ENCODE measurements around the gene STPG1. TPM values are rescaled to one million over a fixed set of nuclear protein-coding genes. Genes with fewer than 3 reads are reported as not detected.

STPG1 gene
- total RNA-seq, 2 donors from 2014 or later: 13.6 to 18.4 TPM

GRCh38 chr1:24353292-24353891, 60.2 kb downstream of the STPG1 start:
- intact Hi-C loops (cut with DNase I): no loop called here
- H3K9ac ChIP-seq (ENCODE audit: low read depth in 2 of 2, low read length in 2 of 2): no peak overlapping the region
- DNase-seq: no peak
- no peaks in the 10 kb centered on the region for H3K4me1 ChIP-seq
- H3K27ac ChIP-seq: no peak overlapping the region
- no peaks in the 10 kb centered on the region for H3K27me3 ChIP-seq
- H3K4me3 ChIP-seq: no peak overlapping the region
- no peaks in the 10 kb centered on the region for H3K36me3 ChIP-seq
- H3K9me3 ChIP-seq: no peaks in the 10 kb centered on the region
- no peak for TF ChIP-seq CTCF (IDR thresholded peaks at IDR 0.05)

DNA sequence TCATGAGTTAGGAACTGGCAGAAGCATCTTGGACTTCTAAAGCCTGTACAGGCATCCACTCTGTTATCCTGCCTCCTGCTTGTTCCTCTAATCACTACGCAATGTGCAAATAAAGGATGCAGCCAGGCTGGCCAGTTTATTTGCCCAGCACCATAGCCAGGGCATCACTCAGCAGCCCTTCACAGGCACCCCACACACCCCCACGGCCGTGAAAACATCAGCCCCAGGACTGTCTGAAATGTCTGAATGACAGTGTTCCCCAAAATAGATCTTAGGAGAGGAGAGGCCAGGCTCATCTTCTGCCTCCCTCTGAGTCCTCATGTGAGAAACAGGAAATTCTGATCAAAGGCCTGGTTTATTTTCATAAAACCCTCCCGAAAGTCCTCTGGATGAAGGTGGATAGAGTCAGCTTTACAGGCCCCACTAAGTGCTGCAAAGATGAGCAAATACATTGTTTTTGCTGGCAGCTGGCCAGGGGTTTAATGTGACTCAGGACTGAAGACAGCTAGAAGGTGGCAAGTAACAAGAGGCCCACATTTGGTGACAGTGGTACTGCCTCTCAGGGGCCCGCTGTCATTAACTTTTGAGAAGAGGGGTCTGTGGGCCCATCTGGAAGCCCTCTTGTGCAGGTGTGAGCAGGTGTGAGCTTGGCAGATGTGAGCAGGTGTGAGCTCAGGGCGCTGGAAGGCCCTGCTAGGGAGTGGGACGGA, 61.5 kb downstream of the STPG1 start:
- Histone ChIP-seq H3K27me3 (no peaks in the 10 kb centered on the region), H3K36me3 (no peaks in the 10 kb centered on the region), H3K9me3 (no peaks in the 10 kb centered on the region), H3K4me1 (no peaks in the 10 kb centered on the region), H3K4me3 (no peak overlapping the region), H3K27ac (no peak overlapping the region), H3K9ac (ENCODE audit: low read depth in 2 of 2, low read length in 2 of 2) (no peak overlapping the region)
- intact Hi-C loops (cut with DNase I): no loop called here
- TF ChIP-seq CTCF (IDR thresholded peaks at IDR 0.05): no peak
- no peak for DNase-seq

GRCh38 chr1:24351247-24351646, 62.3 kb downstream of the STPG1 start:
- Histone ChIP-seq H3K4me3 (no peak overlapping the region), H3K9ac (ENCODE audit: low read depth in 2 of 2, low read length in 2 of 2) (no peak overlapping the region), H3K36me3 (no peaks in the 10 kb centered on the region), H3K4me1 (no peaks in the 10 kb centered on the region), H3K9me3 (no peaks in the 10 kb centered on the region), H3K27me3 (no peaks in the 10 kb centered on the region), H3K27ac (no peak overlapping the region)
- no peak for DNase-seq
- no peak for TF ChIP-seq CTCF (IDR thresholded peaks at IDR 0.05)
- intact Hi-C loops (cut with DNase I): no loop called here

- no peak overlapping the region for H3K9ac ChIP-seq (ENCODE audit: low read depth in 2 of 2, low read length in 2 of 2)
- H3K4me3 ChIP-seq: no peak overlapping the region
- no peaks in the 10 kb centered on the region for H3K9me3 ChIP-seq
- intact Hi-C loops (cut with DNase I): no loop called here
- H3K36me3 ChIP-seq: no peaks in the 10 kb centered on the region
- no peak overlapping the region for H3K27ac ChIP-seq
- no peak for TF ChIP-seq CTCF (IDR thresholded peaks at IDR 0.05)
- H3K27me3 ChIP-seq: no peaks in the 10 kb centered on the region
- H3K4me1 ChIP-seq: no peaks in the 10 kb centered on the region
- DNase-seq: no peak
These were observed 63.7 kb downstream of the STPG1 start for GRCh38 chr1:24349891-24350290.

- no peaks in the 10 kb centered on the region for H3K36me3 ChIP-seq
- H3K27me3 ChIP-seq: no peaks in the 10 kb centered on the region
- no peak overlapping the region for H3K27ac ChIP-seq
- DNase-seq: no peak
- no peaks in the 10 kb centered on the region for H3K9me3 ChIP-seq
- TF ChIP-seq CTCF (IDR thresholded peaks at IDR 0.05): no peak
- intact Hi-C loops (cut with DNase I): no loop called here
- H3K4me1 ChIP-seq: no peaks in the 10 kb centered on the region
- no peak overlapping the region for H3K4me3 ChIP-seq
- no peak overlapping the region for H3K9ac ChIP-seq (ENCODE audit: low read depth in 2 of 2, low read length in 2 of 2)
These were observed 65.4 kb downstream of the STPG1 start for GRCh38 chr1:24348196-24348595.
